ENCODE measurements around the gene MACIR. TPM values are rescaled to one million over a fixed set of nuclear protein-coding genes. Genes with fewer than 3 reads are reported as not detected.

Gene MACIR
- total RNA-seq, 1 experiment from 2014 or later: 12.4 TPM

DNA sequence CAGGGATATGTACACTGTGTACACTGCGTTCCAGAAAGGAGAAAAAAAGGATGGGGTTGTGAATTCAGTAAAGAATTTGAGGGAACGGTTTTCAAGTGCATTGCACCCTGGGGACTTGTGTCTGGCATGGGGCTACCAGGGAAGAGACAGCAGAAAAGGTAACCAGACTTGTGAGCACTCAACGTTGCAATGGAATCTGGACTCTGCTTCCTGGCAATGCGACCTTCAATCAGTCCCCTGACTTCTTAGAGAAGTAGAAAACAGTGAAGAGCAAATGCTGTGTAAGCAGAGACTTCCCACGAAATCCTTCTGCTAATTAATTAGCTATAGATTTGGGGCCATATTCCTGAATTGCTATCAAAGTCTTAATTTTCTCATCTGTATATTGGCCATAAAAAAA lies 36.3 kb downstream of the MACIR start:
- ChIA-PET POLR2A (no interaction called here), CTCF (no interaction called here)
- peaks cover 15% of the 10 kb centered on the region for H3K4me1 Mint-ChIP-seq
- ATAC-seq (no peak), DNase-seq (ENCODE audit: low spot score) (no peak)
- no peak for TF ChIP-seq JAZF1 (CRISPR knock-in tag; IDR thresholded peaks at IDR 0.05)
- TF ChIP-seq, protein P1, sequence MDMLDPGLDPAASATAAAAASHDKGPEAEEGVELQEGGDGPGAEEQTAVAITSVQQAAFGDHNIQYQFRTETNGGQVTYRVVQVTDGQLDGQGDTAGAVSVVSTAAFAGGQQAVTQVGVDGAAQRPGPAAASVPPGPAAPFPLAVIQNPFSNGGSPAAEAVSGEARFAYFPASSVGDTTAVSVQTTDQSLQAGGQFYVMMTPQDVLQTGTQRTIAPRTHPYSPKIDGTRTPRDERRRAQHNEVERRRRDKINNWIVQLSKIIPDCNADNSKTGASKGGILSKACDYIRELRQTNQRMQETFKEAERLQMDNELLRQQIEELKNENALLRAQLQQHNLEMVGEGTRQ (CRISPR knock-in tag; IDR thresholded peaks at IDR 0.05): no peak
- TF ChIP-seq EMX1 (CRISPR knock-in tag; IDR thresholded peaks at IDR 0.05): no peak
- TF ChIP-seq SMAD3 (CRISPR knock-in tag; IDR thresholded peaks at IDR 0.05; ENCODE audit: borderline replicate concordance): no peak
- no peak for TF ChIP-seq ETV6 (CRISPR knock-in tag; IDR thresholded peaks at IDR 0.05)
- TF ChIP-seq NFATC4 (CRISPR knock-in tag; IDR thresholded peaks at IDR 0.05): no peak
- TF ChIP-seq ZNF671 (CRISPR knock-in tag; IDR thresholded peaks at IDR 0.05): no peak
- H3K36me3 Mint-ChIP-seq: no peaks in the 10 kb centered on the region
- H3K9me3 Mint-ChIP-seq: no peaks in the 10 kb centered on the region
- H3K27ac Mint-ChIP-seq: no peak overlapping the region
- no peak overlapping the region for H3K4me3 Mint-ChIP-seq
- no peaks in the 10 kb centered on the region for H3K27me3 Mint-ChIP-seq (ENCODE audit: low read depth)

DNA sequence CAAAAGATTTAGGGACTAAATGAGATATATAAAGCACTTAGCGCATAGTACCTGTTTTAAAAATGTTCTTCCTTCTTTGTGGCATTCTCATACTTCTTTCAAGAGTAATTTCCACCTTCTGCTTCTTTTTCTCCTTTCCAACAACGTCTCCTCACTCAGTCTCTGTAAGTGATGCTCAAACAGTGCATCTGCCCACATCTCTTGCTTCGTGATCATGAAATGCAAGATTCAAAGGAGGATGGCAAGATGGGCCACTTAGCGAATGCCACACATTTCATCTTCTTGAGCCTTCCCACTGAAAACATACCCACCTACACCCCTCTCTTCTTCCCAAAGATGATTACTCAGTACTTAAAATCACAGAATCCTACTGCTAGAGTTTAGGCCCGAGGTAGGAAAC lies 36.9 kb downstream of the MACIR start:
- Mint-ChIP-seq H3K4me3 (no peak overlapping the region), H3K27ac (peak overlapping the region; percentile 21; the same call in 1 of the 2 replicates), H3K4me1 (peaks cover 15% of the 10 kb centered on the region), H3K27me3 (ENCODE audit: low read depth) (no peaks in the 10 kb centered on the region), H3K9me3 (no peaks in the 10 kb centered on the region), H3K36me3 (no peaks in the 10 kb centered on the region)
- no peak for DNase-seq (ENCODE audit: low spot score)
- ChIA-PET POLR2A (no interaction called here), CTCF (interaction anchor here (1.0 kb wide), 1 partner anchor 39 kb away, joined by 3 read pairs; no protein-coding TSS in a partner anchor)
- ATAC-seq: no peak
- no peak for TF ChIP-seq ZNF423 (CRISPR knock-in tag; IDR thresholded peaks at IDR 0.05)

DNA sequence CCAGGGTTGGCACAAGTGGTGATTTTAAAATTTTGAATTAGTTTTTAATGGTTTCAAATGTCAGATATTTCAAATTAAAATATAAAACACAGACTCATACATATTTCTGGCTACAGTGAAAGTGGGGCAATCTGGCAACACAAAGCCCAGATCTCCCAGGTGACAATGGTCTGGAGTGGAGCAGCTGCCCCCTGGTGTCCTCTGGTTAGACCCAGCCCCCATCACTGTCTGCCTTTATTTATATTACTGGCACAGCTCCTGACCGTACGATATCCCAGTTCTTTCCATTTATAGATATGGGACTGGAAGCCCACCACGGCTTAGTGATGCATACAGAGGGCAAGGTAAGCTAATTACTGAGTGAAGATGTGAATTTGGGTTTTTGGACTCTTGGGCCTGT lies 37.3 kb downstream of the MACIR start:
- TF ChIP-seq RORB (CRISPR knock-in tag; IDR thresholded peaks at IDR 0.05) (no peak), ZNF219 (CRISPR knock-in tag; IDR thresholded peaks at IDR 0.05; ENCODE audit: borderline replicate concordance) (no peak), ZNF396 (CRISPR knock-in tag; IDR thresholded peaks at IDR 0.05; ENCODE audit: borderline replicate concordance) (no peak), RELA (CRISPR knock-in tag; IDR thresholded peaks at IDR 0.05; ENCODE audit: borderline replicate concordance) (no peak), KAT7 (CRISPR knock-in tag; IDR thresholded peaks at IDR 0.05; ENCODE audit: borderline replicate concordance) (no peak), CBFB (CRISPR knock-in tag; IDR thresholded peaks at IDR 0.05; ENCODE audit: low read depth) (no peak), IRF2 (CRISPR knock-in tag; IDR thresholded peaks at IDR 0.05; ENCODE audit: borderline replicate concordance, low read depth) (no peak), PRRX2 (CRISPR knock-in tag; IDR thresholded peaks at IDR 0.05) (no peak)
- TF ChIP-seq, protein P2, sequence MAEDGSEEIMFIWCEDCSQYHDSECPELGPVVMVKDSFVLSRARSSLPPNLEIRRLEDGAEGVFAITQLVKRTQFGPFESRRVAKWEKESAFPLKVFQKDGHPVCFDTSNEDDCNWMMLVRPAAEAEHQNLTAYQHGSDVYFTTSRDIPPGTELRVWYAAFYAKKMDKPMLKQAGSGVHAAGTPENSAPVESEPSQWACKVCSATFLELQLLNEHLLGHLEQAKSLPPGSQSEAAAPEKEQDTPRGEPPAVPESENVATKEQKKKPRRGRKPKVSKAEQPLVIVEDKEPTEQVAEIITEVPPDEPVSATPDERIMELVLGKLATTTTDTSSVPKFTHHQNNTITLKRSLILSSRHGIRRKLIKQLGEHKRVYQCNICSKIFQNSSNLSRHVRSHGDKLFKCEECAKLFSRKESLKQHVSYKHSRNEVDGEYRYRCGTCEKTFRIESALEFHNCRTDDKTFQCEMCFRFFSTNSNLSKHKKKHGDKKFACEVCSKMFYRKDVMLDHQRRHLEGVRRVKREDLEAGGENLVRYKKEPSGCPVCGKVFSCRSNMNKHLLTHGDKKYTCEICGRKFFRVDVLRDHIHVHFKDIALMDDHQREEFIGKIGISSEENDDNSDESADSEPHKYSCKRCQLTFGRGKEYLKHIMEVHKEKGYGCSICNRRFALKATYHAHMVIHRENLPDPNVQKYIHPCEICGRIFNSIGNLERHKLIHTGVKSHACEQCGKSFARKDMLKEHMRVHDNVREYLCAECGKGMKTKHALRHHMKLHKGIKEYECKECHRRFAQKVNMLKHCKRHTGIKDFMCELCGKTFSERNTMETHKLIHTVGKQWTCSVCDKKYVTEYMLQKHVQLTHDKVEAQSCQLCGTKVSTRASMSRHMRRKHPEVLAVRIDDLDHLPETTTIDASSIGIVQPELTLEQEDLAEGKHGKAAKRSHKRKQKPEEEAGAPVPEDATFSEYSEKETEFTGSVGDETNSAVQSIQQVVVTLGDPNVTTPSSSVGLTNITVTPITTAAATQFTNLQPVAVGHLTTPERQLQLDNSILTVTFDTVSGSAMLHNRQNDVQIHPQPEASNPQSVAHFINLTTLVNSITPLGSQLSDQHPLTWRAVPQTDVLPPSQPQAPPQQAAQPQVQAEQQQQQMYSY (CRISPR knock-in tag; IDR thresholded peaks at IDR 0.05): no peak
- TF ChIP-seq, protein P3, sequence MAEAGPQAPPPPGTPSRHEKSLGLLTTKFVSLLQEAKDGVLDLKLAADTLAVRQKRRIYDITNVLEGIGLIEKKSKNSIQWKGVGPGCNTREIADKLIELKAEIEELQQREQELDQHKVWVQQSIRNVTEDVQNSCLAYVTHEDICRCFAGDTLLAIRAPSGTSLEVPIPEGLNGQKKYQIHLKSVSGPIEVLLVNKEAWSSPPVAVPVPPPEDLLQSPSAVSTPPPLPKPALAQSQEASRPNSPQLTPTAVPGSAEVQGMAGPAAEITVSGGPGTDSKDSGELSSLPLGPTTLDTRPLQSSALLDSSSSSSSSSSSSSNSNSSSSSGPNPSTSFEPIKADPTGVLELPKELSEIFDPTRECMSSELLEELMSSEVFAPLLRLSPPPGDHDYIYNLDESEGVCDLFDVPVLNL (CRISPR knock-in tag; IDR thresholded peaks at IDR 0.05; ENCODE audit: borderline replicate concordance, low read depth): no peak
- TF ChIP-seq, protein P4, sequence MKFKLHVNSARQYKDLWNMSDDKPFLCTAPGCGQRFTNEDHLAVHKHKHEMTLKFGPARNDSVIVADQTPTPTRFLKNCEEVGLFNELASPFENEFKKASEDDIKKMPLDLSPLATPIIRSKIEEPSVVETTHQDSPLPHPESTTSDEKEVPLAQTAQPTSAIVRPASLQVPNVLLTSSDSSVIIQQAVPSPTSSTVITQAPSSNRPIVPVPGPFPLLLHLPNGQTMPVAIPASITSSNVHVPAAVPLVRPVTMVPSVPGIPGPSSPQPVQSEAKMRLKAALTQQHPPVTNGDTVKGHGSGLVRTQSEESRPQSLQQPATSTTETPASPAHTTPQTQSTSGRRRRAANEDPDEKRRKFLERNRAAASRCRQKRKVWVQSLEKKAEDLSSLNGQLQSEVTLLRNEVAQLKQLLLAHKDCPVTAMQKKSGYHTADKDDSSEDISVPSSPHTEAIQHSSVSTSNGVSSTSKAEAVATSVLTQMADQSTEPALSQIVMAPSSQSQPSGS (CRISPR knock-in tag; IDR thresholded peaks at IDR 0.05; ENCODE audit: borderline replicate concordance, low read depth): no peak
- TF ChIP-seq, protein P5, sequence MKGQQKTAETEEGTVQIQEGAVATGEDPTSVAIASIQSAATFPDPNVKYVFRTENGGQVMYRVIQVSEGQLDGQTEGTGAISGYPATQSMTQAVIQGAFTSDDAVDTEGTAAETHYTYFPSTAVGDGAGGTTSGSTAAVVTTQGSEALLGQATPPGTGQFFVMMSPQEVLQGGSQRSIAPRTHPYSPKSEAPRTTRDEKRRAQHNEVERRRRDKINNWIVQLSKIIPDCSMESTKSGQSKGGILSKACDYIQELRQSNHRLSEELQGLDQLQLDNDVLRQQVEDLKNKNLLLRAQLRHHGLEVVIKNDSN (CRISPR knock-in tag; IDR thresholded peaks at IDR 0.05): no peak
- TF ChIP-seq, protein P6, sequence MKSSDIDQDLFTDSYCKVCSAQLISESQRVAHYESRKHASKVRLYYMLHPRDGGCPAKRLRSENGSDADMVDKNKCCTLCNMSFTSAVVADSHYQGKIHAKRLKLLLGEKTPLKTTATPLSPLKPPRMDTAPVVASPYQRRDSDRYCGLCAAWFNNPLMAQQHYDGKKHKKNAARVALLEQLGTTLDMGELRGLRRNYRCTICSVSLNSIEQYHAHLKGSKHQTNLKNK (CRISPR knock-in tag; IDR thresholded peaks at IDR 0.05): no peak
- TF ChIP-seq, protein P7, sequence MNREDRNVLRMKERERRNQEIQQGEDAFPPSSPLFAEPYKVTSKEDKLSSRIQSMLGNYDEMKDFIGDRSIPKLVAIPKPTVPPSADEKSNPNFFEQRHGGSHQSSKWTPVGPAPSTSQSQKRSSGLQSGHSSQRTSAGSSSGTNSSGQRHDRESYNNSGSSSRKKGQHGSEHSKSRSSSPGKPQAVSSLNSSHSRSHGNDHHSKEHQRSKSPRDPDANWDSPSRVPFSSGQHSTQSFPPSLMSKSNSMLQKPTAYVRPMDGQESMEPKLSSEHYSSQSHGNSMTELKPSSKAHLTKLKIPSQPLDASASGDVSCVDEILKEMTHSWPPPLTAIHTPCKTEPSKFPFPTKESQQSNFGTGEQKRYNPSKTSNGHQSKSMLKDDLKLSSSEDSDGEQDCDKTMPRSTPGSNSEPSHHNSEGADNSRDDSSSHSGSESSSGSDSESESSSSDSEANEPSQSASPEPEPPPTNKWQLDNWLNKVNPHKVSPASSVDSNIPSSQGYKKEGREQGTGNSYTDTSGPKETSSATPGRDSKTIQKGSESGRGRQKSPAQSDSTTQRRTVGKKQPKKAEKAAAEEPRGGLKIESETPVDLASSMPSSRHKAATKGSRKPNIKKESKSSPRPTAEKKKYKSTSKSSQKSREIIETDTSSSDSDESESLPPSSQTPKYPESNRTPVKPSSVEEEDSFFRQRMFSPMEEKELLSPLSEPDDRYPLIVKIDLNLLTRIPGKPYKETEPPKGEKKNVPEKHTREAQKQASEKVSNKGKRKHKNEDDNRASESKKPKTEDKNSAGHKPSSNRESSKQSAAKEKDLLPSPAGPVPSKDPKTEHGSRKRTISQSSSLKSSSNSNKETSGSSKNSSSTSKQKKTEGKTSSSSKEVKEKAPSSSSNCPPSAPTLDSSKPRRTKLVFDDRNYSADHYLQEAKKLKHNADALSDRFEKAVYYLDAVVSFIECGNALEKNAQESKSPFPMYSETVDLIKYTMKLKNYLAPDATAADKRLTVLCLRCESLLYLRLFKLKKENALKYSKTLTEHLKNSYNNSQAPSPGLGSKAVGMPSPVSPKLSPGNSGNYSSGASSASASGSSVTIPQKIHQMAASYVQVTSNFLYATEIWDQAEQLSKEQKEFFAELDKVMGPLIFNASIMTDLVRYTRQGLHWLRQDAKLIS (CRISPR knock-in tag; IDR thresholded peaks at IDR 0.05; ENCODE audit: borderline replicate concordance): no peak
- DNase-seq (ENCODE audit: low spot score) (no peak), ATAC-seq (no peak)
- Mint-ChIP-seq H3K4me1 (peaks cover 15% of the 10 kb centered on the region), H3K9me3 (no peaks in the 10 kb centered on the region), H3K27me3 (ENCODE audit: low read depth) (no peaks in the 10 kb centered on the region), H3K27ac (no peak overlapping the region), H3K4me3 (no peak overlapping the region), H3K36me3 (no peaks in the 10 kb centered on the region)
- ChIA-PET CTCF (interaction anchor here (0.6 to 1.0 kb wide), 2 partner anchors 22 to 40 kb away, joined by 3 read pairs; no protein-coding TSS in a partner anchor), POLR2A (no interaction called here)
